GM21825 (cell line): Measurements from ENCODE around the gene SPATS2.
"Not testable (repeated sequence)": the region's sequence is repeated elsewhere in the genome, so short reads cannot be mapped to it uniquely, and the experiment has no call there.

Experiments
- ATAC-seq: cut with Tn5 transposase; IDR thresholded peaks from one replicate; pipeline ENCODE4 v1.9.1; 2021; ENCODE audit warnings: mild to moderate bottlenecking, moderate library complexity; ENCODE audit not compliant: unreplicated experiment

The SPATS2 gene

GRCh38 chr12:49507139-49507538, 139.9 kb downstream of the SPATS2 start:
- no peak for ATAC-seq

- not testable (repeated sequence) for ATAC-seq
Observed at GRCh38 chr12:49509681-49510080, 142.4 kb downstream of the SPATS2 start.

GRCh38 chr12:49511410-49511809, 144.1 kb downstream of the SPATS2 start:
- no peak for ATAC-seq

- no peak for ATAC-seq
Observed at GRCh38 chr12:49512546-49512945, 145.3 kb downstream of the SPATS2 start.

- no peak for ATAC-seq
Observed at GRCh38 chr12:49515266-49515665, 148.0 kb downstream of the SPATS2 start.

GRCh38 chr12:49518914-49519573, 151.8 kb downstream of the SPATS2 start:
- ATAC-seq: no peak

- ATAC-seq: no peak
Observed at GRCh38 chr12:49519574-49519936, 152.3 kb downstream of the SPATS2 start.

GRCh38 chr12:49521389-49521788, 154.1 kb downstream of the SPATS2 start:
- ATAC-seq: no peak

- ATAC-seq: no peak
Observed at GRCh38 chr12:49524660-49525324, 157.5 kb downstream of the SPATS2 start.

GRCh38 chr12:49525942-49526341, 158.7 kb downstream of the SPATS2 start:
- no peak for ATAC-seq

- no peak for ATAC-seq
Observed at GRCh38 chr12:49527361-49528130, 160.3 kb downstream of the SPATS2 start.

- no peak for ATAC-seq
Observed at GRCh38 chr12:49529414-49529813, 162.2 kb downstream of the SPATS2 start.

- ATAC-seq: no peak
Observed at GRCh38 chr12:49531745-49532144, 164.5 kb downstream of the SPATS2 start.

- no peak for ATAC-seq
Observed at GRCh38 chr12:49533331-49533730, 166.1 kb downstream of the SPATS2 start.

GRCh38 chr12:49534122-49534521, 166.9 kb downstream of the SPATS2 start:
- not testable (repeated sequence) for ATAC-seq

GRCh38 chr12:49534731-49535278, 167.5 kb downstream of the SPATS2 start:
- no peak for ATAC-seq

- no peak for ATAC-seq
Observed at GRCh38 chr12:49535921-49536525, 168.8 kb downstream of the SPATS2 start.

GRCh38 chr12:49536526-49537071, 169.3 kb downstream of the SPATS2 start:
- no peak for ATAC-seq

GRCh38 chr12:49537231-49537751, 170.0 kb downstream of the SPATS2 start:
- no peak for ATAC-seq

GRCh38 chr12:49537752-49538509, 170.7 kb downstream of the SPATS2 start:
- no peak for ATAC-seq
